Vein endothelial cell (primary cell): ENCODE data around the gene EXOC1L. TPM values are rescaled to one million over a fixed set of nuclear protein-coding genes. Genes with fewer than 3 reads are reported as not detected.

Source experiments
- small RNA-seq: library from RNA; depleted of rRNA; stranded (forward); fragments of <200 nt; gene quantifications from one replicate; pipeline ENCODE3, GENCODE V24; 2012
- total RNA-seq: library from RNA; depleted of rRNA; stranded (reverse); fragments of >200 nt; gene quantifications from 2 replicates; pipeline ENCODE4 v1.2.3, GENCODE V29; 2012

EXOC1L gene
- total RNA-seq, result not detected in 2 replicates

GRCh38 chr4:55819634-55820033 is at the start of gene EXOC1L:
Gene EXOC1L (plus strand): TSS chr4:55819790. CDS start chr4:55820027, 237 bp downstream.

GRCh38 chr4:55853484-55854046 is 34.0 kb downstream of the EXOC1L start, which contains the start of gene EXOC1:
Gene EXOC1 (plus strand): TSS chr4:55853648. CDS start chr4:55858324, 4,676 bp downstream.

Small RNAs within 50 kb of the gene (small RNA-seq; reads per million reads assigned to genes)
- gene RNU6-276P (not detected), gene RNU6-652P (not detected)

Other genes starting within 250 kb of the EXOC1L start
- gene PDCL2, start 227.5 kb upstream of the EXOC1L start, total RNA-seq, result not detected in 2 replicates
- gene NMU, start 183.5 kb upstream of the EXOC1L start, total RNA-seq, result not detected in 2 replicates
- 37.2 and 46.7 TPM in 2 replicates for gene EXOC1, start 33.9 kb downstream of the EXOC1L start, total RNA-seq
- gene CEP135, start 129.2 kb downstream of the EXOC1L start, total RNA-seq, result 8.2 and 13.5 TPM in 2 replicates